C4-2B (cell line): Measurements from ENCODE around the gene TBL1Y.

Experiments
- H3K27ac ChIP-seq: fragments of 450-650 bp; 2 replicates; pipeline ENCODE4 v1.5.1; 2017
- CTCF ChIP-seq: fragments of 450-650 bp; conservative IDR thresholded peaks from 2 replicates; pipeline ENCODE4 v1.5.1; 2017; ENCODE audit warnings: mild to moderate bottlenecking
- ZFX ChIP-seq: fragments of 450-650 bp; IDR thresholded peaks from 2 replicates; pipeline ENCODE4 v1.6.1; 2017

The TBL1Y gene

GRCh38 chrY:6947695-6948094 lies 37.2 kb downstream of the TBL1Y start:
- TF ChIP-seq ZFX (no peak), CTCF (no peak)
- no peak overlapping the region for H3K27ac ChIP-seq

DNA sequence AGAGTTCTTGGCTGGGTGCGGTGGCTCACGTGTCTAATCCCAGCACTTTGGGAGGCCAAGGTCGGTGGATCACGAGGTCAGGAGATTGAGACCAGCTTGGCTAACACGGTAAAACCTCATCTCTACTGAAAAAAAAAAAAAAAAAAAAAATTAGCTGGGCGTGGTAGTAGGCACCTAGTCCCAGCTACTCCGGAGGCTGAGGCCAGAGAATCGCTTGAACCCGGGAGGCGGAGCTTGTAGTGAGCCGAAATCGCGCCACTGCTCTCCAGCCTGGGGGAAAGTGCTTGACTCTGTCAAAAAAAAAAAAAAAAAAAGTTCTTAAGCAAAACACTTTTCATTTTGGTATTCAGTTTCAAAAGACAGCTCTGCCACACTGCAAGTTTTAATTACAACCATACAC lies 37.9 kb downstream of the TBL1Y start:
- TF ChIP-seq CTCF = no peak
- no peak for TF ChIP-seq ZFX
- H3K27ac ChIP-seq = no peak overlapping the region

DNA sequence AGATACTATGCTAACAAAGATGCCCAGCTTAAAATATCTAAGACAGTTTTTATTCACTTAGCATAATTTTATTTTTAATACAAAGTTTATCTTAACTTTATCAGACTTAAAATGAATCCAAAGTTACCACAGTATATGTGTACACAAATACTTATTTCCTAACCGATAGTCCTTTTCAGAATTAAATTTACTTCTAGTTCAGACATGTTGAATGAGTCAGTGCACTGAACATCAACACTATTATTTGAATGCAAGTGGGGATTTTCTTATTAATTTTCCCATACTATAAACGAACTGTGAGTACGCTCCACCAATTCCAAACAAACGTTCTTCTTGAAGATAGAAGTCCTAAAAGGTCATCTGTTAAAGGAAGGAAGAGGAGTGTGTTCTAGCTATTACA lies 39.5 kb downstream of the TBL1Y start:
- no peak for TF ChIP-seq ZFX
- TF ChIP-seq CTCF = no peak
- no peak overlapping the region for H3K27ac ChIP-seq

DNA sequence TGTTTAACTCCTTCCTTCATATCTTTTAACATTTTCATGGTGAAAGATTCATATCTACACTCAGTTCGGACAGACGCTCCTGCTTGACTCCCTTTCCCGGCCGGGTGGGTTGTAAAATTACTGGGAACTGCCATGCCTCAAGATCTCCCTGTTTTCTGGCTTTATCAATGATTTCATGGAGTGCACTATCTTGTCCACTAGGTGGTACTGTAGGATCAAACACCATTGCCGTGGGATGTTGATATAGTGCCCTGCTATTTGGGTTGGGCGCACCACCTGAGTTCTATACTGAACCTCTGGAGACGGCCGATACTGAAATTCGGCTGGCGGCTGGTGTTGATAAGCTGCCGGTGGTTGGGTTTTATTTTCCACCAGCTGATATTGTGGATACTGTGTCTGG lies 54.2 kb downstream of the TBL1Y start:
- TF ChIP-seq ZFX = no peak
- no peak for TF ChIP-seq CTCF

DNA sequence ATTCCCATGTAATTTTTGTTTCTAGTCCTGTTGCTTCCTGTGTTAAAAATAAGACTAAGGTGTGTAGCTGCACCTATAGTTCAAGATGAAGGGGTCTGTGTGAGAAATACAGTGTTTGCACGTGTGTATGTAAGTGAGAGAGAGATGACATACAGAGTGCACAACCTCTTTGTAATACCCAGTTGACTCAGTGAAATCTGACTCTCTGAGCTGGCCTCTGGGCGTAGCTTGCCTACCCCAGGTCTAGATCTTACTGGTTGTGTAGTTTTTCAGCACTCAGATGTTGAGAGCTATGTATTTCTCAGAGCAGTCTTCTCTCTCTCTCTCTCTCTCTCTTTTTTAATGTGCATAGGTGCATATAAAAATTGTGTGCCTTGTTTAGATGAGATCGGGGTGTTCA lies 56.0 kb downstream of the TBL1Y start:
- H3K27ac ChIP-seq = no peak overlapping the region
- TF ChIP-seq ZFX (no peak), CTCF (no peak)

More for the DNA sequence above, 54.2 kb downstream of the TBL1Y start:
- H3K27ac ChIP-seq = no peak overlapping the region

DNA sequence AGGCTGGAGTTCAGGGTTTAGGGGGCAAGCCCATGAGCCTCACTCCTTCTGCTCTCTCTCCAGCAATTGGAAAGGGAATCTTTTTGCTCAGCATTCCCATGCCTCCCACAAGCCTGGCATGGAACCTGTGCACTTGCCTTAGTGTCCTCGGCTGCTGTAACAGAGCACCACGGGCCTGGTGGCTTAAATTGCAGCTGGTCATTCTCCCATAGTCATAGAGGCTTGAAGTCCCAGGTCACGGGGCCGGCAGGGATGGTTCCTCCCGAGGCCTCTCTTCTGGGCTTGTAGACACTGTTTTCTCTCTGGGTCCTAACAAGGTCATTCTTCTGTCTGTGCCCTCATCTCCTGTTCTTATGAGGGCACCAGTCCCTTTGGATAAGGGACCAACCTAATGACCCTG lies 57.2 kb downstream of the TBL1Y start:
- TF ChIP-seq CTCF = no peak
- TF ChIP-seq ZFX = no peak
- H3K27ac ChIP-seq = no peak overlapping the region

DNA sequence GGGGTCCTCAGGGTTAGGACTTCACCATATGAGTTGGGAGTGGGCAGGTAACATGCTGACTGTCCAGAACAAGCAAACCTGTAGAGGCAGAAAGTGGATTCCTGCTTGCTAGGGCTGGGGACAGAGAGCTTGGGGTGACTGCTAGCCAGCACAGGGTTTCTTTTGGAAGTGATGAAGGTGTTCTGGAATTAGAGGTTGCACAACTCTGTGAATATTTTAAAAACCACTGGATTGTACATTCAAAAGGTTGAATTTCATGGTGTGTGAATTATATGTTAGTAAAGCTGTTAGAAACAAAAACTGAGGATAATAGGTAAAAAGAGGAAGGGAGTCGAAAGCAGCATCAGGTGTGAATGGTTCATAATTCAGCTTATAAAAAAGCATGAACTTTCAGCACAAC lies 57.7 kb downstream of the TBL1Y start:
- TF ChIP-seq ZFX = no peak
- TF ChIP-seq CTCF = no peak

More for the DNA sequence above, 57.7 kb downstream of the TBL1Y start:
- no peak overlapping the region for H3K27ac ChIP-seq
